ENCODE data around the gene WDR62. TPM values are rescaled to one million over a fixed set of nuclear protein-coding genes. Genes with fewer than 3 reads are reported as not detected.

WDR62 gene
- total and polyA plus RNA-seq, 2 experiments from 2014 or later, result 2.1 to 13.4 TPM

- Histone ChIP-seq H3K27ac (no peak overlapping the region), H3K27me3 (no peaks in the 10 kb centered on the region), H3K9me3 (ENCODE audit: low read depth) (no peaks in the 10 kb centered on the region), H3K4me3 (no peak overlapping the region), H3K4me1 (ENCODE audit: low read depth) (no peaks in the 10 kb centered on the region), H3K36me3 (no peaks in the 10 kb centered on the region)
- TF ChIP-seq CTCF (IDR thresholded peaks at IDR 0.05; ENCODE audit: low read depth, low read length), result no peak
- no peak for DNase-seq (ENCODE audit: low read depth in 1 of 2, low spot score in 1 of 2)
These were observed 26.7 kb downstream of the WDR62 start for GRCh38 chr19:36081385-36081784.

- DNase-seq (ENCODE audit: low read depth in 1 of 2, low spot score in 1 of 2), result no peak
- no peak for TF ChIP-seq CTCF (IDR thresholded peaks at IDR 0.05; ENCODE audit: low read depth, low read length)
- H3K4me1 ChIP-seq (ENCODE audit: low read depth), result no peaks in the 10 kb centered on the region
These were observed 27.2 kb downstream of the WDR62 start for GRCh38 chr19:36081894-36082293.

GRCh38 chr19:36082916-36083315 lies 28.2 kb downstream of the WDR62 start:
- Histone ChIP-seq H3K36me3 (no peaks in the 10 kb centered on the region), H3K9me3 (ENCODE audit: low read depth) (no peaks in the 10 kb centered on the region), H3K4me3 (no peak overlapping the region), H3K27ac (no peak overlapping the region), H3K27me3 (no peaks in the 10 kb centered on the region), H3K4me1 (ENCODE audit: low read depth) (no peaks in the 10 kb centered on the region)
- DNase-seq (ENCODE audit: low read depth in 1 of 2, low spot score in 1 of 2), result no peak
- no peak for TF ChIP-seq CTCF (IDR thresholded peaks at IDR 0.05; ENCODE audit: low read depth, low read length)

More at GRCh38 chr19:36081894-36082293, 27.2 kb downstream of the WDR62 start:
- H3K9me3 ChIP-seq (ENCODE audit: low read depth), result no peaks in the 10 kb centered on the region
- no peak overlapping the region for H3K4me3 ChIP-seq
- H3K27ac ChIP-seq, result no peak overlapping the region
- no peaks in the 10 kb centered on the region for H3K36me3 ChIP-seq
- no peaks in the 10 kb centered on the region for H3K27me3 ChIP-seq

GRCh38 chr19:36084231-36085009 lies 29.7 kb downstream of the WDR62 start:
- no peaks in the 10 kb centered on the region for H3K4me1 ChIP-seq (ENCODE audit: low read depth)
- TF ChIP-seq CTCF (IDR thresholded peaks at IDR 0.05; ENCODE audit: low read depth, low read length), result no peak
- H3K27me3 ChIP-seq, result no peaks in the 10 kb centered on the region
- DNase-seq (ENCODE audit: low read depth in 1 of 2, low spot score in 1 of 2), result no peak
- H3K4me3 ChIP-seq, result no peak overlapping the region
- no peaks in the 10 kb centered on the region for H3K9me3 ChIP-seq (ENCODE audit: low read depth)
- H3K36me3 ChIP-seq, result no peaks in the 10 kb centered on the region
- no peak overlapping the region for H3K27ac ChIP-seq

GRCh38 chr19:36086326-36086725 lies 31.6 kb downstream of the WDR62 start:
- Histone ChIP-seq H3K9me3 (ENCODE audit: low read depth) (no peaks in the 10 kb centered on the region), H3K4me1 (ENCODE audit: low read depth) (no peaks in the 10 kb centered on the region), H3K4me3 (no peak overlapping the region), H3K27me3 (no peaks in the 10 kb centered on the region), H3K36me3 (no peaks in the 10 kb centered on the region), H3K27ac (no peak overlapping the region)
- no peak for DNase-seq (ENCODE audit: low read depth in 1 of 2, low spot score in 1 of 2)
- TF ChIP-seq CTCF (IDR thresholded peaks at IDR 0.05; ENCODE audit: low read depth, low read length), result no peak

Measured in cardiac muscle cell (in vitro differentiated cells and primary cell).